Endometrium (tissue), 2 donors: ENCODE data around the gene CDSN.
"Not testable (repeated sequence)": the region's sequence is repeated elsewhere in the genome, so short reads cannot be mapped to it uniquely, and the experiment has no call there.

Experiments
- FAIRE-seq: peaks from 2 replicates; lab custom pipeline; 2012; peaks lifted over from hg19 to GRCh38; lab: Jason Lieb, UNC
- donor health status: control.
- donor health status: control.

The CDSN gene, protein sequence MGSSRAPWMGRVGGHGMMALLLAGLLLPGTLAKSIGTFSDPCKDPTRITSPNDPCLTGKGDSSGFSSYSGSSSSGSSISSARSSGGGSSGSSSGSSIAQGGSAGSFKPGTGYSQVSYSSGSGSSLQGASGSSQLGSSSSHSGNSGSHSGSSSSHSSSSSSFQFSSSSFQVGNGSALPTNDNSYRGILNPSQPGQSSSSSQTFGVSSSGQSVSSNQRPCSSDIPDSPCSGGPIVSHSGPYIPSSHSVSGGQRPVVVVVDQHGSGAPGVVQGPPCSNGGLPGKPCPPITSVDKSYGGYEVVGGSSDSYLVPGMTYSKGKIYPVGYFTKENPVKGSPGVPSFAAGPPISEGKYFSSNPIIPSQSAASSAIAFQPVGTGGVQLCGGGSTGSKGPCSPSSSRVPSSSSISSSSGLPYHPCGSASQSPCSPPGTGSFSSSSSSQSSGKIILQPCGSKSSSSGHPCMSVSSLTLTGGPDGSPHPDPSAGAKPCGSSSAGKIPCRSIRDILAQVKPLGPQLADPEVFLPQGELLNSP

DNA sequence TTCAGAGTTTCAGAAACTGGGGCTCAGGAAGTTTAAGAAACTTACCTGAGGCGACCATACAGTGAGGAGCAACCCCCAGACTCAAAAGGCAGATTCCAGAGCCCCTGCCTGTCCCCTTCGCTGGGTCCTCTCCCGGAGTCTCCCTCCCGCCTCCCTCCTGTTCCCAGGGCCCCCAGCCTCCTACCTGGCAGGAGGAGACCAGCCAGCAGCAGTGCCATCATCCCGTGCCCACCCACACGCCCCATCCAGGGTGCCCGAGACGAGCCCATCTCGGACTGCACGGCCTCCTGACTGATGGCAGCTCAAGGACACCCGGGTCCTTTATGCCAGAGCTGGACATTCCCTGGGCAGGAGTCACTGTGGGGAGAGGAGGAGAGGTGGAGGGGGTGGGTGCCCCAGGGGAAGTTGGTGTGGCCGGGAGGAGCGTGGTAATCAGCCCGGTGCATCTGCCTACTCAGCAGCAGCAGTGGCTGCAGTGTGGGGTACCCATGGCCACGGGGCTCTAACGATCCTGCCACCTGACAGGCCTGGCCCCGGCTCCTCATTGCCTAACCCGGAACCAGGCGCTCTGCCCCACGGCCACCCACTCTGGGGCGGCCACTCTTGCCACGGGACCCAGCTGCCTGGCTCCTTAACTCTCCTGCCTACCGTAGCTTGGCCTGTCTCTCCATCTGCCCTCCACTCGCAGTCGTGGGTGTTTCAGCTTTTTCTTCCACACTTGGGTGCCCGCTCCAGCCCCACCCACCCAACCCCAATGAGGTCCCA is at the start of gene CDSN:
CDSN (minus strand) TSS at position 296 of the 765 bp plus-strand sequence; CDS start at position 269, 27 bp downstream.
- FAIRE-seq = no peak

DNA sequence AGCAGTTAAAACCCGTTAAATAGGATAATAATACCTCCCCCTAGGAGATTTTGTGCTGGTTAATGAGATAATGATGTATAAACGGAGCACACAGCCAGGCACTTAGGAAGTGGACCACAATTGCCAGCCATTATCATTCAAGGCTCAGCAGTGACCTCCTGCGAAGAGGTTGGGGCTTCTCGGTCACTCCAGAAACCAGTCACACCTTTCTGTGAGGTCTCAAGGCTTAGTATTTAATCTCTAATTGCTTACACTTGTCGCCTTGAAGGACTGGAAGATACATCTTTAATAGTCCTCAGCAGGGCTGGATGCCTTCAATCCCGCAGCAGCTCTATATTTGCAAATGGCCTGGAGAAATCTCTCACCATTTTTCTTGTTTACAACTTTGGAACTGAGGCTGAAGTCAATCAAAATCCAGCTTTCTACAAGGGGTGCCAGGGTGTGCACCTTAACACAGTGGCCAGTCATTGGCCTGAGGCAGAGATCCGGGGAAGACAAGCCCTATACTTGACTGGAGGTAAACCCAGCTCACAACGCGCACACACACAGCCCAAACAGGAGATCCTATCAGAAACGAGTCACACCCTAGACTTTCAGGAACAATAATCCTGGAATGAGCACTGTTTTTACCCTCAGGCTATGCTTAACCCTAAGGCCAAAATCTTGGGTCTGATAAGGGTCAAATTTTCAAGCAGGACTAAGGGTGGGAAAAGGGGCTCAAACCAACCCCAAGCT is 49.0 kb upstream of the CDSN start:
- FAIRE-seq = no peak

DNA sequence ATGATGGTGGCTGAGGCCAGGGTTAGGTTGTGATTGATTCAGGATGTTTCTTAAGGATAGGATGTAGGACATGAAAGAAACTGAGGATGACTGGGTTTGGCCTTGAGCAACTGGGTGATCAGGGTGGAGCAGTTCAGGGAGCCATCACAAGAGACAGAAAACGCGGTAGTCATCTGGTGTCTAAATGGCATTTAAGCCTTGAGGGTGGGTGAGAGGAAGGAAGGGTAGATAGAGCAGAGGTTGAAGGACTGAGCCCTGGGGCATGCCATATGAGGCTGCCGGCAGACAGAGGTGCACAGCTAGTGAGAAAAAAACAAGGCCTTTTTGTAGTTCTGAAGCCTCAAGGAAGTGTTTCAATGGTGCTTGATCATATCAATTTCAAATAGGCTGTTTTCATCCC is 48.4 kb upstream of the CDSN start:
- FAIRE-seq = no peak

DNA sequence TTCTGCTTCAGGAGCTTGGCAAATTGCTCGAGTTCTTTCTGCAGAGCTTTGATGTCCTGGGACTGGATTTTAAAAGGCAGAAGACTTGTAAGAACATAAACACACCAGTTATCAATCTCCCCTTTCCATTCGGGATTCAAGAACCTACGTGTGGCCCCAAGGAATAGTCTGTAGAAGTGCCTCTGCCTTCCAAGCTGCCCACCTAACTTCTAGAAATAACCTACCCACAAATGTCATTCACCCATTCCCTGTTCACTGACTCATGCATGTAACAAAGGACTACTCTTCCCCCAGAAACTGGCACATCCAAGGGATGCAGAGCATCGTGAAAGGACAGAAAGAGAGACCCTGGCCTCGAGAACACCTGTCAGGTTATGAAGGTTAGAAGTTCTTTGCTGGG is 45.7 kb upstream of the CDSN start:
- no peak for FAIRE-seq

DNA sequence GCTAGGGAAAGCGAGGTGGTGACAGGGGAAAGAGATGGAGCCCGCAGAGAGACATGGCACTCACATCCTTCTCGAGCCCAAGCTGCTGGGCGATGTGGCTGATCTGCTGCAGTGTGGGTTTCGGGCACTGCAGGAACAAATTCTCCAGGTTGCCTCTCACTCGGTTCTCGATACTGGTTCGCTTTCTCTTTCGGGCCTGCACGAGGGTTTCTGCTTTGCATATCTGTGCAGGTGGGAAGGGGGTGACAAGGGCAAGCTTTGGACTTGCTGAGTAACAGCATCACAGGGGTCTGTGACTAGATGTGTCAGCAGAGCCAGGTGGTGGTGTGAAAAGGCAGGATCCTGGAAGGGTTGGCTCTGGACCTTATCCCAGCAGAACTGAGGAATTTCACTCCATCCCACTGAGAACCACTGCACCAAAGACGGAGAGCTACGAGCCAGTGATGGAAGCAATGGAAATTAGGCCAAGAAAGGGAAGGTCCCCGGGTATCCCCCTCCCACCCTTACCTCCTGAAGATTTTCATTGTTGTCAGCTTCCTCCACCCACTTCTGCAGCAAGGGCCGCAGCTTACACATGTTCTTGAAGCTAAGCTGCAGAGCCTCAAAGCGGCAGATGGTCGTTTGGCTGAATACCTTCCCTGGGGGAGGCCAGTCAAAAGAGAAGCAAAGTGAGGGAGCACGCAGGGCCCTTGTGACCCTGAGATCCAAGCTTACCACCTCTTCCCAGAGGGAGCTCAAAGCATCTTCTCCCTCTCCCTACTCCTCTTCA is 45.0 kb upstream of the CDSN start:
- not testable (repeated sequence) for FAIRE-seq

DNA sequence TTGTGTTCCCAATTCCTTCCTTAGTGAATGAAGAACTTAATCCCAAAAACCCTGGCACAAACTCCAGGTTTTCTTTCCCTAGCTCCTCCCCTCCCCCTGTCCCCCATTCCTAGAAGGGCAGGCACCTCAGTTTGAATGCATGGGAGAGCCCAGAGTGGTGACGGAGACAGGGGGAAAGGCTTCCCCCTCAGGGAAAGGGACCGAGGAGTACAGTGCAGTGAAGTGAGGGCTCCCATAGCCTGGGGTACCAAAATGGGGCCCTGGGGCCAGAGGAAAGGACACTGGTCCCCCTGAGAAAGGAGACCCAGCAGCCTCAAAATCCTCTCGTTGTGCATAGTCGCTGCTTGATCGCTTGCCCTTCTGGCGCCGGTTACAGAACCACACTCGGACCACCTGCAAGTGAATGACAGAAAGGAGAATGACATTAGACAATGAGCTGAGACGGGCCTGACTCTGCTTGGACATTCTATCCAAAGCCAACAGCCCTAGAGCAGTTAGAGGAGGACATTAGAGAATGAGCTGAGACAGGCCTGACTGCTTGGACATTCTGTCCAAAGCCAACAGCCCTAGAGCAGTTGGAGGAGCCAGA is 44.3 kb upstream of the CDSN start:
- not testable (repeated sequence) for FAIRE-seq

DNA sequence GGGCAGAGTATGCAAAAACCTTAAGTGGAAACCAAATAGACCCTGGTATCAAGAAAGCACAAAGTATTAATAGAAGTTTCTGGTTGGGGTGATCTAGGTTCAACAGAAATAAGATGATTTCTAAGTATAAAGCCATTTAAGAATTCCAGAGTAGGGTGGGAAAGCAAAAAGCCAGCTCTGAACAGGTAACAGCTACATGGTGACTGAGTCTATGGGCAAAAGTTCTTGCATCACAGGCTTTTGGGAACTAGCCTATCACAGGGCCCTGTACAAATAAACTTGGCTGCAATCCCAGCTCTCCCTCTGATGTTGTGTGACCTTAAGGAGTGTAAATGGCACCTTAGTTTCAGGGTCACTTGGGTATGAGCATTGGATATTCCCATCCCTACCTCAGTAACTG is 43.7 kb upstream of the CDSN start:
- FAIRE-seq = no peak

DNA sequence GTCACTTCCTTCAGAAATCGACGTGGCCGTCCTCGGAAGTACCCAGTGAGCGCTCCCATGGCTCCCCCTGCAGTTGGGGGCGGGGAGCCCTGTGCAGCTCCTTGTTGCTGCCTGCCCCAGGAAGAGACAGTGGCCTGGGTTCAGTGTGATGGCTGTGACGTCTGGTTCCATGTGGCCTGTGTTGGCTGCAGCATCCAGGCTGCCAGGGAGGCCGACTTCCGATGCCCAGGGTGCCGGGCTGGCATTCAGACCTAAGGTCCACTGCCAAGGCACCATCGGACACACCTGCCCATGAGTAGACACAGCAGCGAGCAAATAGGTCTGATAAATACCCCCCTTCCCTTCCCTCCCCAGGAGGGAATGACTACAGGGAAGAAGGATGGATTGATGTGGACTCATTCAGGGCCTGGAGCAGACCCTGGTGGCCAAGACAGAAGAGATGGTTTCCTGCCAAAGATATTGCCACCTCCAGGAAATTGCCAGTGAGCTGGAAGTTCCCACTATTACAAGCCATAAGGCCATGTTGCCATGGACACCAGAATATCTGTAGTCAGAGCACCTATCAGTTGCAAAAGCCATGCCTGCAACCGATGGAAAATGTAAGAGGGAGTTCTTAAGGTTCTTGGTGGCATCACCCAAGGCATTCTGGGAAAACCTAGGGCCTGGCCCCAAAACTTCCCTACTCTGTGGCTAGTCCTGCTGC is 42.4 kb upstream of the CDSN start:
- no peak for FAIRE-seq

DNA sequence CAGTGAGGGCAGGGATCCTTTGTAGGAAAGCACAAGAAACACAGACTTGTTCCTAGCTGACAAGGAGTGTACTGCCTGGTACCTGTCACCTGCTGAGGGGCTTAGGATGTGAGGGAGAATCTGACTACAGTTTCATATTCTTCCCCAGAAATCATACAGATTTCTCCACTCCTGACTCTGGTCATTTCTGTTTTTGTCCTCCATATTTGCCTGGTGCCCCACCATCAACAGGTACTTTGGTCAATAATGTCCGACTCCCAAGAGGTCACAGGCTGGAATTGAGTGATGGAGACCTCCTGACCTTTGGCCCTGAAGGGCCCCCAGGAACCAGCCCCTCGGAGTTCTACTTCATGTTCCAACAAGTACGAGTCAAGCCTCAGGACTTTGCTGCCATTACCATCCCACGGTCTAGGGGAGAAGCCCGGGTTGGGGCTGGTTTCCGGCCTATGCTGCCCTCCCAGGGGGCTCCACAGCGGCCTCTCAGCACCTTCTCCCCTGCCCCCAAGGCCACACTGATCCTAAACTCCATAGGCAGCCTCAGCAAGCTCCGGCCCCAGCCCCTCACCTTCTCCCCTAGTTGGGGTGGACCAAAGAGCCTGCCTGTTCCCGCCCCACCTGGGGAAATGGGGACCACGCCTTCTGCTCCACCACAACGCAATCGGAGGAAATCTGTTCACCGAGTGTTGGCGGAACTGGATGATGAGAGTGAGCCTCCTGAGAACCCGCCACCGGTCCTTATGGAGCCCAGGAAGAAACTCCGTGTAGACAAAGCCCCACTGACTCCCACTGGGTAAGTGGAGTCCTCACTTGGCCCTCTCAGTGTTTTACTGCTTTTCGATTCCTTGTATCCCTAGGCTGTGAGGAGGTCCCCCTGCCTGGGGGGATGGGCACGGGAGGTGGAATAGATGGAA is 41.2 kb upstream of the CDSN start:
- FAIRE-seq = no peak

DNA sequence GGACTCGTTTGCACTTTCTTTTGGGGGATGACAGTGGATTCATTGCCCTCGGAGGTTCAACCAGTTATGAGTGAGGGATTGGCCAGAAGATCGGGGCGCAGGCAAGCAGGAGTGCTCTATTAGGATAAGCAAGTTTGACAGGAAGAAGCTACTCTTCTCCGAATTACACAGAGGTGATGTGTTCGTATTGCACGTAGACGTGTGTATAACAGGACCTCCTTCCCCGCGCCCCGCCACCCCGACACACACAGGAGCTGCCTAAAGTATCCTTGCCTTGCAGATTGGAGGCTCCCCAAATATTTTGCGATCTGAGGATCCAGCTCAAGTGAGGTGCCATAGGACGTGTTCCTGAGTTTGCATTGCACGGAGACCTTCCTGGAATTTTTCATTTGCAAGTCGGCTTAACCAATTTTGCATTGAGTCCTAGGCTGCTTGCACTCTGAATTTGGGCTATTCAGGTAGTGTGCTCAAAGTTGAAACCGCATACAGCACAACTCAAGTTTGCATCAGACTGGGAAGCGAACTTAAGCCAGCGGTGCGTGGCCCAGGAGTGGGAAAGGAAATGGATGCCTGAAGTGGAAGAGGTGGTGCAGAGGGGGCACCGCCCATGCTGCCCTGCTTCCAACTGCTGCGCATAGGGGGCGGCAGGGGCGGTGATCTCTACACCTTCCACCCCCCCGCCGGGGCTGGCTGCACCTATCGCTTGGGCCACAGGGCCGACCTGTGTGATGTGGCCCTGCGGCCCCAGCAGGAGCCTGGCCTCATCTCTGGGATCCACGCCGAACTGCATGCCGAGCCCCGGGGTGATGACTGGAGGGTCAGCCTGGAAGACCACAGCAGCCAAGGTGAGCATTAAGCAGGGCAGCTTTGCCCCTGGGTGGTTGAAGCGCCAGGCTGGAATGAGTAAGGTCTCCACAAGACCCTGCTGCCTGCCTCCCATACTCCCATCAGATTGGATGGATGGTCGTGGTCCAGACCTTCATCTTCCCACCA is 38.9 kb upstream of the CDSN start:
- no peak for FAIRE-seq

DNA sequence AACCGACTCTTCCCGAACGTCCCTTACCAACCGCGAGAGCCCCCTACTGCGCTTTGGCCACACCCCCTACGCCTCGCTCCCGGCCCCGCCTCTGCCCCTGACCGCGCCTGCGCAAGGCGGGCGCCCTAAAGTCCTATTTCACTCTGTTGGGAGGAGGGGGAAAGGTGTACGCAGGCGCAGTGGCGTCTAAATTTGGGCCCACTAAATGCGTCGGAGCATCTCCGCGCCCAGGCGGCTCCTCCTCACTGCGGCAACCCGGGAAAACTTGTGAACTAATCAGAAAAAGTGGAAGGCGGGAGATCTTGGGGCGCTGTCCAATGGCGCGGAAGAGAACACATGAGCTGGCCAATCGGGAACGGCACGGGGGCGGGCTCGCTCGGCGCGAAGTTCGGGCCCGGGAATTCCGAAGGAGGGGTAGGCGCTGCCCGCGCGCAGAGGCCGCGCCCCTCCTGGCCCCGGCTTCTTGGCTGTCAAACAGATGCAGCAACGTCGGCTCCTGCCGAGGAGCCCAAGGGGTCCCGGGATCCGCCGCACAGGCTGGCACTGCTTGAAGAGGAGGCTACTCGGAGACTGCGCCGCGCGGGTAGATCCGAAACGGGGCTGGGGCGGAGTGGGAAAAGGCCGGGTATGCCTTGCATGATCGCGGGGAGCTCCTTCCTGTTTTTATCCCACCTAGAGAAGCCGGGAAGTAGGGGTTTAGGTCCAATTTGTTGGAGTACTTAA is 38.1 kb upstream of the CDSN start, which contains the start of gene TCF19:
TCF19 (plus strand) TSS at position 450 of the 723 bp plus-strand sequence. CDS start 881 bp downstream, outside the sequence.
- peak; percentile 98 for FAIRE-seq

DNA sequence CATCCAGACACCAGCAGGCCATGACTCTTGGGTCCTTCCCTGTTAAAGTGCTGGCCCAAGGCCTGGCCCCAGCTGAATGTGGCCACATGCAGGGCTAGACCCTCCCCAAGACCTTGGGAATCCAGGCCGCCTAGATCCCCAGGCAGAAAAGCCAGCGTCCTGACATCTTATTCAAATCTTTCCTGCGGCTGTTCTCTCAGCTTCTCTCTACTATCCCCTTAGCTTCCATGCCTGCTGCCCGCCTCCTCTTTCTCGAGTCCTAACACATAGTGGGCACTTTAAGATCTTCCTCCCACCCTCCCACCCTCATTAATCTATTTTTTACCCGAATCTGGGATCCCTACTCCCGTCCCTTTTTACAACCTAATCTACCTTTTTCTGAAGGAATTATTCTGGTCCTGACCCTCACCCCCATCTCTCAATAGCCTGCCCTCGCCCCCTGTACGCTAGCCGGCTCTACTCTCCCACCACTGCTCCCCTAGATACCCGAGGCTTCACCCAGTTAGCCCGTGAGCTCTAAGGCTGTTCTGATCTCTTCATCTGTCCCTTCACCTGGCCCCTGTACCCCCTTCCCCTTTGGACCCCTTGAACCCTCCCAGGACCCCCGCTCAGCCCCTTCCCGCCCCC is 37.4 kb upstream of the CDSN start, which contains the start of gene CCHCR1:
CCHCR1 (minus strand) TSS at position 290 of the 627 bp plus-strand sequence; CDS start at position 88, 202 bp downstream.
- FAIRE-seq = no peak

DNA sequence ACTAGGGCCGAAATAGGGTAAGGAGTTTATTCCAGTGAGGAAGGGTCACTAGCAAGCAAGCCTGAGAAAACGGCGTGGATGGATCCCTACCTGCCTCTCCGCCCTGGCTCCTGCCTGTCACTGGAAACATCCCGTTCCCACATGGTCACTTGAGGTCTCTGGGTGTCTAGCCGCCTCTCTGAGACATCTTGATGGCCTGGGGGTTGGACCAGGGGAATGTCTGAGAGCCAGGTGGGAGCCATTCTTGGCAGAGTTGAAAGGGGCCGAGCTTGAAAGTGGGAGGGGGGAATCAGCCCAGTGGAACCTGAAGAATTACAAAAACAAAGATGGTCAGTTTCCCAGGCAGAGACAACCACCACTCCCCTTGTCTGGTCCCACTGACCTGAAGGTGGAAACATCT is 36.4 kb upstream of the CDSN start:
- no peak for FAIRE-seq

DNA sequence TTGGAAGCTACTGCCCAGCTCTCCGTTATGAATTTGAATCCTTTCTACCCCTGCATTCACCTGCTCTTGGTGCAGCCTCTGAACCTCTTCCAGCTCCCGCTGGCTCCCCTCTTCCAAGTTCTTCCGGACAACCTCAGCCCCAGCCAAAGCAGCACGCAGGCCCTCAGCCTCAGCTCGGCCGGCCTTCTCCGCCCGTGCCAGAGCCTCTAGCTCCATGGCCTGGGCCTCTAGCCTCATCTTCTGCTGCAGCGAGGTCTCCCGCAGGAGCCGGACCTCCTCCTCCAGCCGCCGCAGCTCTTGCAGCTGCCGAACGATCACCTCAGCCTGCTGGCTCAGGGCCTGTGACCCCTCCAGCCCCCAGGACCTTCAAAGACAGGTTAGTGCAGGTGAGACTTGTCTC is 34.2 kb upstream of the CDSN start:
- FAIRE-seq = no peak

DNA sequence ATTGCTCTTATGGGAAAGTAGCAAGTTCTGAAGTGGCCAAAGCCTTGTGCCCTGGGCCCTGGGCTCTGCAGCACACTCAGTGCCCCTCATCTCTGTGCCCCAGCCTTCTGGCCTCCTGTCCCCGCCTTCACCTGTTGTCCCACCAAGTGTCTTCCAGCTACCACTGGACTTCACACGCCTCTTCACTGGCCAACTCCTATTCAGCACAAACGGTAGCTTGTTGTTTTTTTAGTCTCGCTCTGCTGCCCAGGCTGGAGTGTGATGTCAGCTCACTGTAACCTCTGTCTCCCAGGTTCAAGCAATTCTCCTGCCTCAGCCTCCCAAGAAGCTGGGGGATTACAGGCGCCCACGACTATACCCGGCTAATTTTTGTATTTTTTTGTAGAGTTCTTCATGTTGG is 32.5 kb upstream of the CDSN start:
- FAIRE-seq = no peak

DNA sequence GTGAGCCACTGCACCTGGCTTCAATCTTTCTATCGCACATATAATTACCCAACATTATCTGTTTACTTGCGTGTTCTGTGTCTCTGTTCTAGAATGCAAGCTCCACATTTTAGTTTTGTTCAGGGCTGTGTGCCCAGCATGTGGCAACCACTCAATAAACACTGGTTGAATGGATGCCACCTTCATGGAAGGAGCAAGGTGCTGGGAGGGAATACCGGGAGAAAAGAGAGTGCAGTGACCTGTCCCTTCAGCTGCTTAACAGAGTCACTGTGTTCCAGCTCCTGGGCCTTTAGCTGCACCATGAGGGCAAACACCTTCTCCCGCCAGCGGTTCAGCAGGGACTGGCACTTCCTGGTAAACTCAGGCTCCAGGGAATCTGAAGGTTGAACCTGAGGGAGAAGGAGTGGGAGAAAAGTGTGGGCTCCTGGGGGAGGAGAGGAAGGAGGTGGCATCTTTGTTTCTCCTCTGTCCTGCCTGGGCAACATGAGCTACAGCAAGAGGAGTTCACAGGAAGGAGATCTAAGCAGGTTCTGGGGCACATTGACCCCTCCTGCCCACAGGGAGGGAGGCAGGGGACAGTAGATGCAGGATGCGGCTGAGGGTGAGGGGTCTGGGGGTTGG is 29.7 kb upstream of the CDSN start:
- no peak for FAIRE-seq
